ENCODE data around the gene FOXI1. TPM values are rescaled to one million over a fixed set of nuclear protein-coding genes. Genes with fewer than 3 reads are reported as not detected.

FOXI1 gene
- under 0.01 TPM in 1 of 2 replicates, not detected in the other for total RNA-seq

GRCh38 chr5:170105642-170106611 lies at the start of gene FOXI1:
TSS of gene FOXI1 (plus strand) at chr5:170105897. CDS start at chr5:170105958, 61 bp downstream.

Other genes starting within 250 kb of the FOXI1 start
- gene INSYN2B, start 125.4 kb upstream of the FOXI1 start, total RNA-seq = 5.3 and 10.8 TPM in 2 replicates
- not detected in 2 replicates for gene C5orf58, start 127.1 kb downstream of the FOXI1 start, total RNA-seq
- not detected in 2 replicates for gene LCP2, start 191.9 kb downstream of the FOXI1 start, total RNA-seq

Measured in endothelial cell of coronary artery (primary cell).